Endothelial cell of umbilical vein (primary cell): ENCODE results near the gene RFX2. TPM values are rescaled to one million over a fixed set of nuclear protein-coding genes. Genes with fewer than 3 reads are reported as not detected.

Experiments
- BruUV-seq: library from RNA; stranded (reverse); fragments of 400-500 nt; replicated peaks from 2 replicates; lab custom pipeline; 2021; lab: Mats Ljungman, UMichigan
- CTCF ChIA-PET: fragments of 300-600, 350-600 bp; sonication (Branson Sonifier 250); formaldehyde crosslinking; loops from one replicate; lab custom pipeline; 2021; ENCODE audit warnings: antibody characterized with exemption, inconsistent platforms; lab: Charles Lee
- POLR2A ChIA-PET: fragments of 300-600, 350-600 bp; sonication (Branson Sonifier 250); formaldehyde crosslinking; loops from one replicate; lab custom pipeline; 2021; ENCODE audit warnings: antibody characterized with exemption, inconsistent platforms; lab: Charles Lee
- DNase-seq: peaks from one replicate; pipeline ENCODE4 v3.0.0-alpha.2; 2011; ENCODE audit warnings: low read depth, low spot score
- FAIRE-seq: peaks from 2 replicates; lab custom pipeline; 2011; peaks lifted over from hg19 to GRCh38; lab: Jason Lieb, UNC
- H2AFZ ChIP-seq: 2 replicates; pipeline ENCODE4 v1.6.0; 2012; ENCODE audit warnings: low read depth, low read length, control low read depth, inconsistent platforms
- H3K27ac ChIP-seq: 2 replicates; pipeline ENCODE4 v1.5.1; 2011; ENCODE audit warnings: low read depth, mild to moderate bottlenecking, control low read depth, low read length, moderate library complexity; ENCODE audit not compliant: insufficient read depth
- H3K27me3 ChIP-seq, 2 experiments: 2 replicates each; pipeline versions ENCODE4 v1.6.0 to v1.6.1; 2011; ENCODE audit warnings: low read length in 2 of 2, mixed read lengths in 1 of 2; ENCODE audit not compliant: control insufficient read depth in 2 of 2, insufficient read depth in 2 of 2
- H3K36me3 ChIP-seq, 2 experiments: 2 replicates in 1 of 2; 3 replicates in 1 of 2; pipeline ENCODE4 v1.5.1; 2011; ENCODE audit warnings: low read length in 2 of 2, mild to moderate bottlenecking in 1 of 2, moderate library complexity in 1 of 2; ENCODE audit not compliant: control insufficient read depth in 2 of 2, insufficient read depth in 2 of 2; ENCODE audit errors: extremely low read depth in 1 of 2
- H3K4me1 ChIP-seq: 3 replicates; pipeline ENCODE4 v1.5.1; 2011; ENCODE audit warnings: mild to moderate bottlenecking, low read length; ENCODE audit not compliant: control insufficient read depth, insufficient read depth; ENCODE audit errors: extremely low read depth
- H3K4me2 ChIP-seq: 2 replicates; pipeline ENCODE4 v1.6.1; 2011; ENCODE audit warnings: low read length, control low read depth, mixed read lengths; ENCODE audit not compliant: insufficient read depth
- H3K4me3 ChIP-seq, 3 experiments: fragments of 200-600 bp in 1 of 3; sonication (generic), shearing (Covaris generic) in 1 of 3; replicated peaks in 1 of 3; 2 replicates each; pipeline ENCODE4 v1.5.1; 2011 to 2016; ENCODE audit warnings: control low read depth in 3 of 3, low read length in 3 of 3, mild to moderate bottlenecking in 2 of 3, inconsistent platforms in 1 of 3, low read depth in 1 of 3, moderate library complexity in 1 of 3; ENCODE audit not compliant: insufficient read depth in 1 of 3
- H3K79me2 ChIP-seq: 2 replicates; pipeline ENCODE4 v1.6.0; 2012; ENCODE audit warnings: low read length, inconsistent platforms; ENCODE audit not compliant: control insufficient read depth, insufficient read depth
- H3K9ac ChIP-seq: replicated peaks from 2 replicates; pipeline ENCODE3; 2011; ENCODE audit warnings: low read length, control low read depth; ENCODE audit not compliant: insufficient read depth; ENCODE audit errors: extremely low read depth
- H3K9me1 ChIP-seq: replicated peaks from 3 replicates; pipeline ENCODE4 v1.6.0; 2011; ENCODE audit warnings: mild to moderate bottlenecking, low read length; ENCODE audit not compliant: control insufficient read depth, insufficient read depth; ENCODE audit errors: extremely low read depth
- H3K9me3 ChIP-seq: replicated peaks from 2 replicates; pipeline ENCODE4 v1.5.1; 2012; ENCODE audit warnings: low read length, inconsistent platforms; ENCODE audit not compliant: control insufficient read depth, insufficient read depth
- H4K20me1 ChIP-seq: replicated peaks from 2 replicates; pipeline ENCODE3; 2011; ENCODE audit warnings: mild to moderate bottlenecking, low read length; ENCODE audit not compliant: control insufficient read depth, insufficient read depth; ENCODE audit errors: extremely low read depth
- EZH2 ChIP-seq: IDR thresholded peaks from 2 replicates; pipeline ENCODE4 v1.6.1; 2012; ENCODE audit warnings: borderline replicate concordance, low read depth, mild to moderate bottlenecking, moderate library complexity, low read length, inconsistent platforms; ENCODE audit not compliant: severe bottlenecking
- FOS ChIP-seq: IDR thresholded peaks from 2 replicates; pipeline ENCODE4 v1.6.1; 2011; ENCODE audit warnings: mild to moderate bottlenecking, low read length, moderate library complexity, borderline replicate concordance; ENCODE audit not compliant: insufficient read depth
- GATA2 ChIP-seq: IDR thresholded peaks from 2 replicates; pipeline ENCODE4 v1.7.0; 2011; ENCODE audit warnings: low read depth, mild to moderate bottlenecking, moderate library complexity, mixed read lengths, low read length; ENCODE audit not compliant: insufficient read length, insufficient read depth
- JUN ChIP-seq: IDR thresholded peaks from 2 replicates; pipeline ENCODE4 v1.6.1; 2011; ENCODE audit warnings: borderline replicate concordance, low read depth; ENCODE audit not compliant: insufficient read length, insufficient read depth
- MAX ChIP-seq: IDR thresholded peaks from 2 replicates; pipeline ENCODE4 v1.6.1; 2011; ENCODE audit not compliant: insufficient read depth, insufficient read length
- MYC ChIP-seq: IDR thresholded peaks from one replicate; pipeline ENCODE4 v1.6.1; 2011; ENCODE audit warnings: mild to moderate bottlenecking, low read depth, low read length
- POLR2A ChIP-seq: IDR thresholded peaks from 2 replicates; pipeline ENCODE4 v1.6.1; 2012; ENCODE audit warnings: low read depth, mild to moderate bottlenecking, control low read depth, low read length
- POLR2AphosphoS5 ChIP-seq: IDR thresholded peaks from 2 replicates; pipeline ENCODE4 v1.6.1; 2012; ENCODE audit warnings: low read depth, mild to moderate bottlenecking, control low read depth, low read length, moderate library complexity; ENCODE audit not compliant: insufficient read depth
- dilution Hi-C: fragments of 300-500 bp; cut with MboI; formaldehyde crosslinking; loops from one replicate; pipeline ENCODE4 v1.15.0; 2019; ENCODE audit warnings: low sequenced_read_pairs; ENCODE audit not compliant: extremely low pct_ligation_motif_present
- intact Hi-C: fragments of 100-400 bp; cut with micrococcal nuclease; formaldehyde crosslinking; loops from one replicate; pipeline ENCODE4 v1.10.0; 2022
- polyA plus RNA-seq, 4 experiments: library from polyadenylated mRNA; depleted of rRNA in 3 of 4; stranded (reverse) in 3 of 4; unstranded in 1 of 4; fragments of >200 nt; gene quantifications; 2 replicates each; pipeline versions ENCODE4 v1.2.1 to v1.2.3, GENCODE V29; 2011 to 2012; ENCODE audit warnings: missing spikeins in 1 of 4
- total RNA-seq: library from RNA; stranded (reverse); gene quantifications from 2 replicates; pipeline ENCODE4 v1.2.3, GENCODE V29; 2021

RFX2 gene
- total and polyA plus RNA-seq, 2 donors (not counting 3 experiments of a cell fraction or from before 2014, with no cell fraction given), result 16.1 to 19.0 TPM

DNA sequence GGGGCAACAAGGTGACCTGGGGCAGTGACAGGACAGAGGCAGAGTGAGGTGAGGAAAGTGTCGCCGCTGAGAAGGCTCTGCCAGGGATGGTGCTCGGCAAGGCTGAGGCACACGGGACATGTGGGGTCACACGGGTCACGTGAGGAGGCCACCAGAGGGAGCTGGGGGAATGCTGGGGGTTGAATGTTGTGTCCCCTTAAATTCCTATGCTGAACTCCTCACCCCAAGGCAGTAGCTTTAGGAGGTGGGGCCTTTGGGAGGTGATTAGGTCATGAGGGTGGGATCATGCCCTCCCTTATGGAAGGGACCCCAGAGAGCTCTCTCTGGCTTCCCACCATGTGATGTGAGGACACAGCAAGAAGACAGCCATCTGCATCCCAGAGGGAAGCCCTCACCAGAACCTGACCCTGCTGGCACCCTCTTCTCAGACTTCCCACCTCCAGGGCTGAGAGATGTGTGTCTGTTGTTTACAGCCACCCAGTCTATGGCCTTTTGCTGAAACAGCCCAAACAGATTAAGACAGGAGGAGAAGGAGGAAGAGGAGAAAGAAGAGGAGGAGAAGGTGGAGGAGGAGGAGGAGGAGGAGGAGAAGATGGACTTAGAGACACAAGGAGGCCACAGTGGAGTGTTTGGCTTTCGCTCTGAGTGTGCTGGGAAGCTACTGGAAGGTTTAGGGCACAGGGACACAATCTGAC, 35.4 kb downstream of the RFX2 start:
- FAIRE-seq (no peak), DNase-seq (no peak)
- Histone ChIP-seq H3K4me3 (no peak overlapping the region), H2AFZ (no peak overlapping the region), H3K4me2 (no peak overlapping the region), H3K4me1 (no peaks in the 10 kb centered on the region), H3K9ac (no peak overlapping the region), H3K9me3 (no peaks in the 10 kb centered on the region), H3K36me3 (no peaks in the 10 kb centered on the region), H3K27ac (no peak overlapping the region), H3K9me1 (no peaks in the 10 kb centered on the region), H3K79me2 (no peaks in the 10 kb centered on the region), H3K27me3 (no peaks in the 10 kb centered on the region), H4K20me1 (no peaks in the 10 kb centered on the region)
- intact Hi-C loops (no loop called here), dilution Hi-C loops (no loop called here)
- TF ChIP-seq EZH2, result no peak
- TF ChIP-seq FOS, result no peak
- no peak for TF ChIP-seq MAX
- no peak for TF ChIP-seq JUN
- no peak for TF ChIP-seq GATA2
- TF ChIP-seq MYC, result no peak
- no peak for TF ChIP-seq POLR2A
- no peak for TF ChIP-seq POLR2AphosphoS5
- POLR2A ChIA-PET, result no interaction called here
- no TSS peak for BruUV-seq
- CTCF ChIA-PET, result interaction anchor here (2.6 kb wide), 1 partner anchor 50 kb away, joined by 7 read pairs; no protein-coding TSS in a partner anchor
